ENCODE data around the gene ZNF189.

ZNF189 gene

GRCh38 chr9:101417977-101418376 lies 19.3 kb downstream of the ZNF189 start:
- DNase-seq (ENCODE audit: low read depth in 2 of 2), result no peak
- TF ChIP-seq, protein P1, sequence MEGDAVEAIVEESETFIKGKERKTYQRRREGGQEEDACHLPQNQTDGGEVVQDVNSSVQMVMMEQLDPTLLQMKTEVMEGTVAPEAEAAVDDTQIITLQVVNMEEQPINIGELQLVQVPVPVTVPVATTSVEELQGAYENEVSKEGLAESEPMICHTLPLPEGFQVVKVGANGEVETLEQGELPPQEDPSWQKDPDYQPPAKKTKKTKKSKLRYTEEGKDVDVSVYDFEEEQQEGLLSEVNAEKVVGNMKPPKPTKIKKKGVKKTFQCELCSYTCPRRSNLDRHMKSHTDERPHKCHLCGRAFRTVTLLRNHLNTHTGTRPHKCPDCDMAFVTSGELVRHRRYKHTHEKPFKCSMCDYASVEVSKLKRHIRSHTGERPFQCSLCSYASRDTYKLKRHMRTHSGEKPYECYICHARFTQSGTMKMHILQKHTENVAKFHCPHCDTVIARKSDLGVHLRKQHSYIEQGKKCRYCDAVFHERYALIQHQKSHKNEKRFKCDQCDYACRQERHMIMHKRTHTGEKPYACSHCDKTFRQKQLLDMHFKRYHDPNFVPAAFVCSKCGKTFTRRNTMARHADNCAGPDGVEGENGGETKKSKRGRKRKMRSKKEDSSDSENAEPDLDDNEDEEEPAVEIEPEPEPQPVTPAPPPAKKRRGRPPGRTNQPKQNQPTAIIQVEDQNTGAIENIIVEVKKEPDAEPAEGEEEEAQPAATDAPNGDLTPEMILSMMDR (IDR thresholded peaks at IDR 0.05; ENCODE audit: low read depth, low read length), result no peak
- H3K4me3 ChIP-seq (replicated peaks in 1 of 2; ENCODE audit: low read depth in 2 of 2, low read length in 2 of 2), result no peak overlapping the region

DNA sequence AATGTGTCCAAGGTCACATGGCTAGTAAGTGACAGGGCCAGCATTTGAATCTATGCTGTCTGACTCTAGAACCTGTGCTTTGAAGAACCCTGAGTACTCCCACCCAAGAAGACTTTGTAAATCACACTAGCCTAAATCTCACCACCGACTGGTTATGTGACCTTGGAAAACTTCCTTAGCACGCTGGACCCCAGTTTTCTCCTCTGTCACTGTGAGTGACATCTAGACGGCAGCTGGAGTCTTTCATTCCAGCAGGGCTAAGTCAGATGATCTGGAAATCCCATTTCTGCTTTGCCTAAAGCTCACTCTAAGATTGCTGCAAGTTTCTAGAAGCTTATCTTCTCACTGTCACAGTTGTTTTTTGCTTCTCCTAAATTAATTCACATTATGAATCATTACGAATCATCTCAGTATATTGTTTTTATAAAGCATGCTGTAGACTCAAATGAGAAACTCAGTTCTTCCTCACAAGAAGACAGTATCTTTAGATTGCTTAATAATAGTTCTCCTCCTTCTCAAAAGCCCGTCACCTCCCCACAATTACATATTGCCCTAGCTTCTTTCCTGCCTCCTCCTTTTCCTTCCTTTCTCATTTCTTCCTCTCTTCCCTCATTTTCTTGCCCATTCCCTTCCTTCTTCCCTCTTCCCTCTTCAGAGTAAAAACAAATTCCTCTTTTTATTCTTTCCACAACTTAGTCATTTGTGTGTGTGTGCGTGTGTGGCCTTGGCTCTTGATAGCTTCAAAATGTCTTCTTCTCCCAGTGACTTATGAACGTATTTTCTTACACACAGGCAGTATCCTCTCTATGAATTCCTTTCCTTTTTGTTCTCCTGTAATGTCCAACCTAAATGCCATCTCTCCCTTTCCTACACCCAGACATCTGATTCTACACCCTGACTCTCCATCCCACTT lies 20.1 kb downstream of the ZNF189 start:
- H3K4me3 ChIP-seq (replicated peaks in 1 of 2; ENCODE audit: low read depth in 2 of 2, low read length in 2 of 2), result no peak overlapping the region
- TF ChIP-seq, protein P1 (IDR thresholded peaks at IDR 0.05; ENCODE audit: low read depth, low read length), result no peak
- peak in 1 of 2 donors; percentile 43 for DNase-seq (ENCODE audit: low read depth in 2 of 2)

- no peak overlapping the region for H3K4me3 ChIP-seq (replicated peaks in 1 of 2; ENCODE audit: low read depth in 2 of 2, low read length in 2 of 2)
- TF ChIP-seq, protein P1 (IDR thresholded peaks at IDR 0.05; ENCODE audit: low read depth, low read length), result no peak
Measured at GRCh38 chr9:101419863-101420262, 21.2 kb downstream of the ZNF189 start.

GRCh38 chr9:101421653-101422065 lies 23.0 kb downstream of the ZNF189 start:
- TF ChIP-seq, protein P1 (IDR thresholded peaks at IDR 0.05; ENCODE audit: low read depth, low read length), result no peak
- no peak overlapping the region for H3K4me3 ChIP-seq (replicated peaks in 1 of 2; ENCODE audit: low read depth in 2 of 2, low read length in 2 of 2)
- peak in 1 of 2 donors; percentile 62 for DNase-seq (ENCODE audit: low read depth in 2 of 2)

More at GRCh38 chr9:101419863-101420262, 21.2 kb downstream of the ZNF189 start:
- DNase-seq (ENCODE audit: low read depth in 2 of 2), result no peak

GRCh38 chr9:101427358-101427757 lies 28.7 kb downstream of the ZNF189 start:
- TF ChIP-seq, protein P1 (IDR thresholded peaks at IDR 0.05; ENCODE audit: low read depth, low read length), result no peak
- H3K4me3 ChIP-seq (replicated peaks in 1 of 2; ENCODE audit: low read depth in 2 of 2, low read length in 2 of 2), result no peak overlapping the region
- no peak for DNase-seq (ENCODE audit: low read depth in 2 of 2)

DNA sequence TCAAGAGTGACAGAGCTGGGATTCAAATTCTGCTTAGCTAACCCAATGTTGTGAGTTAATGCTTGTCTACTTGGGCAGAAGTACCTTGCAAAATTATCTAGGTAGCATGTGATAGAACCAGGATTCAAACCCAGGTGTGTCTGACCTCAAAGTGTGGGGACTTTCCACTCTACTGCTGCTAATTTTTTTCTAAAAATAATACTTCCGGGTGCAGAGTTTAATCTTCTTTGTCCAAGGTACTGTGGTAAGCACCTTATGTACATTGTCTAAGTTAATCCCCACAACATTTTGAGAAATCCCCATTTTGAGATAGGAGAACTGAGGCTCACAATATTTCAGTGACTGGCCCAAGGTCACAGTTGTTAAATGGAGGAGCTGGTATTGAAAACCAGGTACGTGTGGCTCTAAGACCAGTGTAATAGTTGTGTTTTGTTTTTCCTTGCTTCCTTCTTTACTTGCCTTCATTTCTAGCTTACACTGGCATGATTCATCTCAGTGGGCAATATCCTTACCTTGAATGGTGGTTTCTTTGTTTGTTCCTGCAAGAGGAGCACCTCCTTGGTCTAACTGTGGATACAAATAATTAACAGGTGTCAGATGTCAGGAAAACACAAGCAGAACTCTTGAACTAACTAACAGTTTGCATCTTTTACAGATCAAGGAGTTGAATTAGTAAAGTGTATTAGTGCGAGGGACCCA lies 29.5 kb downstream of the ZNF189 start:
- no peak overlapping the region for H3K4me3 ChIP-seq (replicated peaks in 1 of 2; ENCODE audit: low read depth in 2 of 2, low read length in 2 of 2)
- DNase-seq (ENCODE audit: low read depth in 2 of 2), result no peak
- TF ChIP-seq, protein P1 (IDR thresholded peaks at IDR 0.05; ENCODE audit: low read depth, low read length), result no peak

All from cardiac fibroblast (primary cell).